GM21529 (cell line): ENCODE measurements around the gene PADI4.
"Not testable (repeated sequence)": the region's sequence is repeated elsewhere in the genome, so short reads cannot be mapped to it uniquely, and the experiment has no call there.

Source experiments
- ATAC-seq: cut with Tn5 transposase; IDR thresholded peaks from one replicate; pipeline ENCODE4 v1.9.1; 2021; ENCODE audit not compliant: unreplicated experiment

Gene PADI4

GRCh38 chr1:17313530-17314309 is 5.7 kb downstream of the PADI4 start:
- no peak for ATAC-seq

GRCh38 chr1:17314491-17314971 is 6.5 kb downstream of the PADI4 start:
- ATAC-seq: no peak

DNA sequence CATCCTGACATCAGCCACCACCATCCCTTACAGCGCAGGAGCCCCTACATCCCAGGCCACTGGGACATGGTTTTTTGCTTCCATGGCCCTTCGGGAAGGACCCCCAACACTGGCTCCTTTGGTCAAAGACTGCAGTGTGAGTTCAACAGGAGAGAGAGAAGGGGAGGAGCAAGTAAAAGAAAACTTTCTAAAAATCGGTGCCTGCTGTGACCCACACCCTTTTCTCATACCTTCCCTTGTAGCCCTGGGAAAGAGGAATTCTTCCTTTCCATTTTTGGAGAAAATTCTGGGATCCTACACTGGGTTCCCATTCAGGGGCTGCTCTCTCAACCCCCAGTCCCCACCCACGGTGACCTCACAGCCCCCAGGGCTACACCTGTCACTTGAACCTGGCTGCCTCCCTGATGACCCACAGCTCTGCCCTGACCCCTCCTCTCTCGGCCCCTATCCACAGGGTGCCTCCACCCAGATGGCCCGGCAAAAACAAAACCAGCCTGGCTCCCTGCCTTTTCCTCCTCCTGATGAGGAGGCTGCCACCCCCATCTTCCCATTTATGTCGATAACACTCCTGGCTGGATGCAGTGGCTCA is 7.6 kb downstream of the PADI4 start:
- no peak for ATAC-seq

DNA sequence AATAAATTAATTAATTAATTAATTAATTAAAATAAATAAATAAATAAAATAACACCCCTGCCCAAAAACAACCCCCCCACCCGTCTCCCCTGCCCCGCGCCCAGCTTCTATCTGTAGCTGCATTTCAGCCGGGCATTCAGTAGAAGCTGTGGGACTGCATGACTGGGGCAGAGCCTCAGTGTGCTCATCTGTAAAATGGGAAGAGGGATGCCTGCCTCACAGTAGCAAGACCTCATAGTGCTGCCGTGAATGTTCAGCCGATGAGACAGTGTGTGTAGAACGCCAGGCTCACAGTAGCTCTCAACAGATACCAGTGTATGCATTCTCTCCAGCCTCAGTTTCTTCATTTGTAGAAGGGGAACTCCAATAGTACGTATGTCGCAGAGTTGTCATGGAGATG is 8.7 kb downstream of the PADI4 start:
- ATAC-seq: no peak

- ATAC-seq: no peak
Observed at GRCh38 chr1:17318262-17318661, 10.3 kb downstream of the PADI4 start.

DNA sequence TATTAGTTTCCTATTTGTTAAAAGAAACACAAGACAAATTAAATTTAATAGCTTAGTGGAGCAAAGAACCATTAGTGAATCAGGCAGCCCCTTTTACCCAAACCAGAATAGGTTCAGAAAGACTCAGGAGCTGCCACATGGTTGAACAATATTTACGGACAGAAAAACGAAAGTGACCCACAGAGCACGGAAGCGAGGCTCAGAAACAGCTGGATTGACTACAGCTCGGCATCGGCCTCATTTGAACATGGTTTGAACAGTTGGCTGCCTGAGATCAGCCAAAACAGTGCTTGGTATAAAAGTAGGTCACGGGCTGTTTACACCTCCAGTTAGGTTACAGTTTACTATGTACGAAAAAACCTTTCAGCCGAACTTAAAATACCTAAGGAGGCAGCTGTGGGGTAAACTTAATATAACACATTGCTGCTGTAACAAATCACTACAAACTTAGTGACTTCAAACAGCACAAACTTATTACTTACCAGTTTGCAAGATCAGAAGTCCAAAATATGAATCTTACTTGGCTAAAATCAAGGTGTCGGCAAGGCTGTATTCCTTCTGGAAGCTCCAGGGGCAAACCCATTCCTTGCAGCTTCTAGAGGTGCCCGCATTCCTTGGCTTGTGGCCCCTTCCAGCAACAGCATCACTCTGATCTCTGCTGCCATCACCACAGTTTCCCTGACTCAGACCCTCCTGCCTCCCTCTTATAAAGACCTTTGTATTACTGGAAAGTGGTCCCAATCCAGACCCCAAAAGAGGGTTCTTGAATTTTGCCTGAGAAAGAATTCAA is 11.8 kb downstream of the PADI4 start:
- no peak for ATAC-seq

- not testable (repeated sequence) for ATAC-seq
Observed at GRCh38 chr1:17321857-17322390, 13.9 kb downstream of the PADI4 start.

- ATAC-seq: no peak
Observed at GRCh38 chr1:17328855-17329254, 20.9 kb downstream of the PADI4 start.

- ATAC-seq: no peak
Observed at GRCh38 chr1:17329610-17330009, 21.6 kb downstream of the PADI4 start.

- no peak for ATAC-seq
Observed at GRCh38 chr1:17330856-17331255, 22.9 kb downstream of the PADI4 start.

DNA sequence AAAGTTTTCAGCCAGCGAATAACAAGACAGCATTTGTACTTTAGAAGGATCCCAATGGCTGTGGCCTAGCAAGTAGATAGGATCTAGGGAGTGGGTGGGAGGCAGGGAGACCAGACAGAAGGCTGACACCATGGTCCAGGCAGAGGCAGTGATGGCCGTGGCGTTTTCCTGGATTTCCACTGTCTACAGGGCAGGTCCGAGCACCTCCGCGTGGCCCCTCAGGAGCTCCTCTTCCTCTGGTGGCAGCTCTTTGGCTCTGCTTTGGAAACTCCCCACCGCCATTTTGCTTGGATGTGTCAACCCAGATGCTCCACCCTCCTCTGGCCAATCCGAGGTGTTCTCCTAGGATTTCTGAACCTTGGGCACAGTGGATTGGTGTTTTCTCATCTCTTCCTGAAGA is 25.1 kb downstream of the PADI4 start:
- no peak for ATAC-seq

DNA sequence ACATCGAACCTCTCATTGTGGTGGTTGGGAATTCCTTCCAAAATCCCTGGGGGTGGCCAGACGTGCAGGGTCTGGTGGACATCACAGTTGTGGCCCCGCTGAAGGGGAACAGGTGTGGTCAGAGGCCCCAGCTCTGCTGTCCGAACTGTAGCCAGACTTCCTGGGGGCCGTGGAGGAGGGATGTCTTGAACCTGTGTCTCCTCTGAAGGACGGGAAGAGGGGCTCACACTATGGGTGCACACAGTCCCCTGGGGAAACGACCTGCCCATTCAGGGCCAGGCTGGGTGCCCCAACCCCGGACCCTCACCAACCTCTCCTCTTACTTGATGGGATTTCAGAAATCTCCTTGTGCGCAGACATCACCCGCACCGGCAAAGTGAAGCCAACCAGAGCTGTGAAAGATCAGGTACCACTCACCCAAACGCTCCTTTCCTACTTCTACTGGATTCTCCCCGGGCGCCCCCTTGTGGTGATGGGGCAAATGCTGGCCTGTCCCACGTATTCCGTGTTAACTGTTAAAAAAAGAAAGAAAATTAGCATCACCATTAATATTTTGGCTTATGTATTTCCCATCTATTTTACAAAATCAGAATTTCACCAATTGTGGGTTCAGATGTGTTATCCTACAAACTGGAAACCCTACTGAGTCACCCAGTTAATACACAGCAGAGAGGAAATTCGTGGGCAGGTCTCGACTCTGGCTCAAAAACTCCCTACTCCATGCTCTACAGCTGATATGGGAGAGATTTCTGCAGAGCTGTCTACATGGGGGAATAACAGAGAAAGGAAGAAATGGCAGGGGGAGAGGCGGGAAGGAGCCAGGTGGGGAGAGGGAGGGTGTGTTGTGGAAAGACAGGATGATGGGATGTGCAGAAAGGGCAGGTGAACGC is 28.1 kb downstream of the PADI4 start:
- no peak for ATAC-seq

GRCh38 chr1:17338706-17339493 is 30.9 kb downstream of the PADI4 start:
- ATAC-seq: no peak

- ATAC-seq: no peak
Observed at GRCh38 chr1:17339521-17339920, 31.5 kb downstream of the PADI4 start.

DNA sequence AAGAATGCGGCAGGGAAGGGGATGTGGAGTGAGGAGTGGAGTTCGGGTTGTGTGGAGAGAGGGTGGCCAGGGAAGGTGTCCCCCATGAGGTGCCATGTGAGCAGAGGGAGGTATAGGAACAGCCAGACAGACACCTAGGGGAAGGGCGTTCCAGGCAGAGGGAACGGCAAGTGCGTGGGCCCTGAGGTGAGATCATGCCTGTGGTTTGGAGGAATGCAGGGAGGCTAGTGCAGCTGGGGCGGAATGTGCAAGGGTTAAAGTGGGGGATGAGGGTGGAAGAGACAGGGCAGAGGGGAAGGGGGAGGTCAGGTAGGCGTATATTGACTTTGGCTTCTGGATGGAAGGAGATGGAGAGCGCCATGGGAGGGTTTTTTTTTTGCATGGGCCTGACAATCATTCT is 32.4 kb downstream of the PADI4 start:
- ATAC-seq: no peak

DNA sequence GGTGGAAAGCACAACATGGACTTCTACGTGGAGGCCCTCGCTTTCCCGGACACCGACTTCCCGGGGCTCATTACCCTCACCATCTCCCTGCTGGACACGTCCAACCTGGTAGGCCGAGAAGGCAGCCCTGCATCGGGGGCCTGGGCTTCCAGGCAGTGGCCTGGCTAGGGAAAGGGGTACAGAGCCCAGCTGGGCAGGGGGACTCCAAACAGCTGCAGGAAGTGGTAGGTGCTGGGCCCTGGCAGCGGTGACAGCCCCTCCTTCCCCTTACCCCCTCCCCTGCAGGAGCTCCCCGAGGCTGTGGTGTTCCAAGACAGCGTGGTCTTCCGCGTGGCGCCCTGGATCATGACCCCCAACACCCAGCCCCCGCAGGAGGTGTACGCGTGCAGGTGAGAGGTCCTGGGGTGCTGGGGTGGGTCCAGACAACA is 34.0 kb downstream of the PADI4 start:
- ATAC-seq: no peak

DNA sequence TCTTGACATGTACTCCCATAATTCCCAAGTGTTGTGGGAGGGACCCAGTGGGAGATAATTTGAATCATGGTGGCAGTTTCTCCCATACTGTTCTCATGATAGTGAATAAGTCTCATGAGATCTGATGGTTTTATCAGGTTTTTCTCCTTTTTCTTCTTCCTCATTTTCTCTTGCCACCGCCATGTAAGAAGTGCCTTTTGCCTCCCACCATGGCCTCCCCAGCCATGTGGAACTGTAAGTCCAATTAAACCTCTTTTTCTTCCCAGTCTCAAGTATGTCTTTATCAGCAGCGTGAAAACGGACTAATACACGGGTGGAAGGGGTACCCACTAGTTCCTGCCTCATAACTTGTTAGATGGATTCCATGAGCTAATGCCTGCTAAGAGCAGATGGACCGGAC is 37.5 kb downstream of the PADI4 start:
- ATAC-seq: not testable (repeated sequence)

DNA sequence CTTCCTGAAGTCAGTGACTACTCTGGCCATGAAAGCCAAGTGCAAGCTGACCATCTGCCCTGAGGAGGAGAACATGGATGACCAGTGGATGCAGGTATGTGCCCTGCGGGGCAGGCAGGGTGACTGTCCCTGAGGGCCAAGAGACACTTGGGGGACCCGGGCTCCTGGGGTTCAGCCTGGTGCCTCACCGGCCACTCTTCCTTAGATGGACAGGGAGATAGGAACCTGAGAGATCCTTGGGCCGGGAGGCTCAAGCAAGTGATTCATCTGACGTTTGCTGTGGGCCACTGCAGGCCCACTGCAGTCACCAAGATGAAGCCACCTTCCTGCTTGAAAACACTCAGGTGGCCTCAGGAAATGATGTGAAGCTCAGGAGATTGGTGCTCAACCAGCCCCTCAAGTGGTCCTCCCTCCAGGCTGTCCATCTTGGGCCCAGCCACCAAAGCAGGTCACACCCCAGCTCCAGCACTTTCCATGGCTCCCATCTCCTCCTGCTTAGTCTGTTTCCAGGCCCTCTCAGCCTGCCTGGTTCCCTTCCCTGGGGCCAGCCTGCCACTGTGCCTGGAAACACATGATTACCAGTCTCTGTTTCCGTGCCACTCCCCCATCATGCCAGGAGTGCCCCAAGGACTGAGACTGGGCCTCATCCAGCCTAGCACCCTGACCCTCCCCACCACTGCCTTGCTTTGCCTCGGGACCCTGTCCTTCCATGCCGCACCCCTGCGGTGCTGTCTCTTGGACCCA is 38.2 kb downstream of the PADI4 start:
- no peak for ATAC-seq
